ENCODE data around the gene ZNF79. TPM values are rescaled to one million over a fixed set of nuclear protein-coding genes. Genes with fewer than 3 reads are reported as not detected.

Gene ZNF79
- total and polyA plus RNA-seq, 9 of the 15 experiments (the other 6 are each of a cell fraction or from before 2014, with no cell fraction given): 0.62 to 7.0 (median 4.1) TPM

GRCh38 chr9:127457191-127457878 is 33.2 kb downstream of the ZNF79 start:
- DNase-seq (ENCODE audit: extremely low read depth in 1 of 4, low spot score in 3 of 4) (no peak), FAIRE-seq (no peak), ATAC-seq (no peak)
- Histone ChIP-seq H2AFZ (ENCODE audit: low read depth, low read length) (no peak overlapping the region), H3K27ac (ENCODE audit: extremely low read depth, low read depth, low read length) (no peak overlapping the region), H3K4me1 (replicated peaks in 1 of 2; ENCODE audit: control insufficient read depth in 2 of 2, insufficient read depth in 2 of 2, low read length in 2 of 2) (peaks cover 12 to 14% of the 10 kb centered on the region in 2 experiments; a peak in 4 of 5 replicates), H3K9me3 (replicated peaks; ENCODE audit: control insufficient read depth, insufficient read depth, low read depth, low read length) (no peaks in the 10 kb centered on the region), H3K4me3 (no peak overlapping the region), H4K20me1 (replicated peaks; ENCODE audit: control insufficient read depth, insufficient read depth, low read length) (no peaks in the 10 kb centered on the region), H3K36me3 (ENCODE audit: control insufficient read depth, insufficient read depth, low read length) (peaks cover 35% of the 10 kb centered on the region; the same call in 2 of the 3 replicates), H3K27me3 (ENCODE audit: control insufficient read depth in 2 of 2, insufficient read depth in 2 of 2, low read length in 2 of 2) (no peaks in the 10 kb centered on the region), H3K9me1 (ENCODE audit: control insufficient read depth, insufficient read depth, low read length) (peaks cover 3% of the 10 kb centered on the region), H3K9ac (ENCODE audit: insufficient read depth in 1 of 2, low read depth in 2 of 2, low read length in 2 of 2) (peak overlapping the region in 1 of 2 experiments; percentile 56; a peak in 1 of 4 replicates), H3K79me2 (ENCODE audit: control insufficient read depth, insufficient read depth, low read length) (peaks cover 5% of the 10 kb centered on the region; the same call in 2 of the 3 replicates), H3K4me2 (ENCODE audit: insufficient read depth, low read length) (no peak overlapping the region)
- POLR2A ChIA-PET: interaction anchor here (0.5 kb wide), 1 partner anchor 11 kb away, joined by 3 read pairs; no protein-coding TSS in a partner anchor
- CTCF ChIA-PET (ENCODE audit: low intra/inter-chr PET ratio): no interaction called here
- in situ Hi-C loops (cut with MboI): no loop called here
- intact Hi-C loops (cut with micrococcal nuclease): no loop called here
- 79% methylated on average over 14 of the region's 17 CpGs for WGBS (ENCODE audit: insufficient coverage, low coverage, missing lambda C conversion rate)
- no TSS peak for BruUV-seq (replicated peaks)
- no peak for TF ChIP-seq THRA (IDR thresholded peaks at IDR 0.05)
- TF ChIP-seq PRPF4 (IDR thresholded peaks at IDR 0.05; ENCODE audit: insufficient read depth, low read depth, low read length, poor library complexity, severe bottlenecking): no peak
- no peak for TF ChIP-seq ZNF277 (CRISPR knock-in tag; IDR thresholded peaks at IDR 0.05; ENCODE audit: borderline replicate concordance)
- no peak for TF ChIP-seq ZNF561 (CRISPR knock-in tag; conservative IDR thresholded peaks at IDR 0.05)
- no peak for TF ChIP-seq JUN (IDR thresholded peaks at IDR 0.05; ENCODE audit: borderline replicate concordance, low read depth, low read length)
- no peak for TF ChIP-seq JUN (CRISPR knock-in tag; IDR thresholded peaks at IDR 0.05; ENCODE audit: borderline replicate concordance)
- TF ChIP-seq MCM2 (IDR thresholded peaks at IDR 0.05; ENCODE audit: low read depth): no peak
- TF ChIP-seq XRCC4 (IDR thresholded peaks at IDR 0.05; ENCODE audit: extremely low read depth, insufficient read depth, insufficient read length): no peak
- TF ChIP-seq ZNF224 (CRISPR knock-in tag; IDR thresholded peaks at IDR 0.05): no peak
- TF ChIP-seq HINFP (tag; conservative IDR thresholded peaks at IDR 0.05; ENCODE audit: low read depth): no peak
- TF ChIP-seq ZNF449 (CRISPR knock-in tag; IDR thresholded peaks at IDR 0.05): no peak
- TF ChIP-seq ZNF395 (CRISPR knock-in tag; IDR thresholded peaks at IDR 0.05): no peak
- TF ChIP-seq TAF15 (IDR thresholded peaks at IDR 0.05; ENCODE audit: low read depth, low read length): no peak
- TF ChIP-seq CREM (IDR thresholded peaks at IDR 0.05; ENCODE audit: low read depth): no peak
